OCI-LY7 (cell line): ENCODE results near the gene TAGLN. TPM values are rescaled to one million over a fixed set of nuclear protein-coding genes. Genes with fewer than 3 reads are reported as not detected.

Experiments
- BruUV-seq: library from RNA; stranded (reverse); fragments of 400-500 nt; replicated peaks from 2 replicates; lab custom pipeline; 2021; lab: Mats Ljungman, UMichigan
- CTCF ChIA-PET: fragments of 300-600 bp; sonication (Branson Sonifier 250); formaldehyde crosslinking; loops from one replicate; lab custom pipeline; 2022; ENCODE audit warnings: antibody characterized with exemption; ENCODE audit not compliant: unreplicated experiment; lab: Charles Lee
- POLR2A ChIA-PET: fragments of 300-600 bp; sonication (Branson Sonifier 250); formaldehyde crosslinking; loops from one replicate; lab custom pipeline; 2022; ENCODE audit warnings: antibody characterized with exemption; lab: Charles Lee
- DNase-seq: peaks from one replicate; pipeline ENCODE4 v3.0.0-alpha.2; 2015; ENCODE audit warnings: low spot score
- H2AFZ ChIP-seq: fragments of 200-600 bp; sonication (generic), shearing (Covaris generic); 2 replicates; pipeline ENCODE4 v1.6.1; 2014; ENCODE audit warnings: mild to moderate bottlenecking, antibody characterized with exemption, low read length, moderate library complexity
- H3K27ac ChIP-seq: fragments of 200-600 bp; sonication (generic); 2 replicates; pipeline ENCODE4 v1.5.1; 2014; ENCODE audit warnings: mixed run types, low read depth, mild to moderate bottlenecking, moderate library complexity, low read length, inconsistent platforms; ENCODE audit not compliant: poor library complexity, severe bottlenecking
- H3K36me3 ChIP-seq: fragments of 200-600 bp; sonication (generic); 2 replicates; pipeline ENCODE4 v1.6.1; 2014; ENCODE audit warnings: mild to moderate bottlenecking, antibody characterized with exemption, low read length, moderate library complexity, mixed read lengths; ENCODE audit not compliant: insufficient read depth
- H3K4me1 ChIP-seq: fragments of 200-600 bp; sonication (generic); 2 replicates; pipeline ENCODE4 v1.5.1; 2014; ENCODE audit warnings: mild to moderate bottlenecking, low read length; ENCODE audit not compliant: insufficient read depth, poor library complexity, severe bottlenecking
- H3K4me2 ChIP-seq: fragments of 200-600 bp; sonication (generic); 2 replicates; pipeline ENCODE4 v1.6.1; 2014; ENCODE audit warnings: mild to moderate bottlenecking, low read length
- H3K4me3 ChIP-seq: fragments of 200-600 bp; sonication (generic); 2 replicates; pipeline ENCODE4 v1.5.1; 2014; ENCODE audit warnings: mild to moderate bottlenecking, low read depth, low read length; ENCODE audit not compliant: poor library complexity, severe bottlenecking
- H3K79me2 ChIP-seq: fragments of 200-600 bp; sonication (generic); 2 replicates; pipeline ENCODE4 v1.6.1; 2016; ENCODE audit warnings: low read depth, mild to moderate bottlenecking, low read length, moderate library complexity, mixed read lengths; ENCODE audit not compliant: insufficient read depth
- H3K9me2 ChIP-seq: fragments of 200-600 bp; sonication (generic); 2 replicates; pipeline ENCODE4 v1.6.1; 2016; ENCODE audit warnings: mild to moderate bottlenecking, low read length, mixed read lengths; ENCODE audit not compliant: insufficient read depth
- H3K9me3 ChIP-seq: fragments of 200-600 bp; sonication (generic); 2 replicates; pipeline ENCODE4 v1.6.1; 2014; ENCODE audit warnings: mild to moderate bottlenecking, mixed run types, low read length, mixed read lengths
- H4K20me1 ChIP-seq: fragments of 200-600 bp; sonication (generic); 2 replicates; pipeline ENCODE4 v1.6.1; 2014; ENCODE audit warnings: mild to moderate bottlenecking, antibody characterized with exemption, low read length, moderate library complexity, mixed read lengths; ENCODE audit not compliant: insufficient read depth
- EZH2phosphoT487 ChIP-seq: fragments of 200-600 bp; sonication (generic); IDR thresholded peaks from 2 replicates; pipeline ENCODE4 v1.6.1; 2018; ENCODE audit warnings: low read depth, borderline replicate concordance, mild to moderate bottlenecking, mixed run types, antibody characterized with exemption, low read length, moderate library complexity, mixed read lengths
- intact Hi-C: fragments of 100-400 bp; cut with micrococcal nuclease; formaldehyde crosslinking; loops from one replicate; pipeline ENCODE4 v1.10.0; 2022; ENCODE audit not compliant: unreplicated experiment
- total RNA-seq, 2 experiments: library from RNA; depleted of rRNA in 1 of 2; stranded (reverse); fragments of >200 nt in 1 of 2; shearing (Covaris generic) in 1 of 2; gene quantifications; 2 replicates each; pipeline ENCODE4 v1.2.3, GENCODE V29; 2014 to 2022
- TF ChIP-seq, protein P1 (sequence below): fragments of 200-600 bp; sonication (generic); conservative IDR thresholded peaks from 2 replicates; pipeline ENCODE4 v1.5.1; 2014; ENCODE audit warnings: mild to moderate bottlenecking, antibody characterized with exemption, low read length, moderate library complexity, mixed read lengths

The TAGLN gene
- total RNA-seq, 2 experiments from 2014 or later = 5.4 to 7.4 TPM

DNA sequence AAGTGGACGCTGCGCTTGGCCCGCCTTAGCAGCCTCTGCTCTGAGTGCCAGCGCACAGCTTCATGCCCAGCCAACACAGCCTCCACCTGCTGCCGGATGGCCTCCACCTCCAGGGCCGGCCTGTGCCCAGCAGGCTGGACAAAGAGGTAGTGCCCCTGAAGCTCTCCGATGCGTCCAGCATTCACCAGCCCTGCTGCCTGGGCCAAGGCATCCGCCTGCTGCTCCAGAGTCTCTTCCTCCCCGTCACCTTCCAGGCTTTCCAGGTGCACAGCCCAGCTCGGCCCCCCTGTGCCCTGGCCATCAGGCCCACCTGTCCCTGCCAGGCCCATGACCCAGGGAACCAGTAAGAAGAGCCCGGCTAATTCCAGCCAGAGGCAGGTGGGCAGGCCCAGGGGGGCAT lies 30.2 kb downstream of the TAGLN start:
- TF ChIP-seq, protein P1, sequence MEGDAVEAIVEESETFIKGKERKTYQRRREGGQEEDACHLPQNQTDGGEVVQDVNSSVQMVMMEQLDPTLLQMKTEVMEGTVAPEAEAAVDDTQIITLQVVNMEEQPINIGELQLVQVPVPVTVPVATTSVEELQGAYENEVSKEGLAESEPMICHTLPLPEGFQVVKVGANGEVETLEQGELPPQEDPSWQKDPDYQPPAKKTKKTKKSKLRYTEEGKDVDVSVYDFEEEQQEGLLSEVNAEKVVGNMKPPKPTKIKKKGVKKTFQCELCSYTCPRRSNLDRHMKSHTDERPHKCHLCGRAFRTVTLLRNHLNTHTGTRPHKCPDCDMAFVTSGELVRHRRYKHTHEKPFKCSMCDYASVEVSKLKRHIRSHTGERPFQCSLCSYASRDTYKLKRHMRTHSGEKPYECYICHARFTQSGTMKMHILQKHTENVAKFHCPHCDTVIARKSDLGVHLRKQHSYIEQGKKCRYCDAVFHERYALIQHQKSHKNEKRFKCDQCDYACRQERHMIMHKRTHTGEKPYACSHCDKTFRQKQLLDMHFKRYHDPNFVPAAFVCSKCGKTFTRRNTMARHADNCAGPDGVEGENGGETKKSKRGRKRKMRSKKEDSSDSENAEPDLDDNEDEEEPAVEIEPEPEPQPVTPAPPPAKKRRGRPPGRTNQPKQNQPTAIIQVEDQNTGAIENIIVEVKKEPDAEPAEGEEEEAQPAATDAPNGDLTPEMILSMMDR = no peak
- no peak for TF ChIP-seq EZH2phosphoT487
- Histone ChIP-seq H3K9me3 (no peaks in the 10 kb centered on the region), H3K79me2 (peaks cover 37% of the 10 kb centered on the region), H3K27ac (peak overlapping the region; percentile 84), H4K20me1 (no peaks in the 10 kb centered on the region), H3K9me2 (no peaks in the 10 kb centered on the region), H3K4me2 (peak overlapping the region; percentile 90), H2AFZ (no peak overlapping the region), H3K4me1 (peaks cover 36% of the 10 kb centered on the region), H3K4me3 (peak overlapping the region; percentile 99), H3K36me3 (peaks cover 49% of the 10 kb centered on the region)
- intact Hi-C loops = no loop called here
- BruUV-seq = no TSS peak
- CTCF ChIA-PET = no interaction called here
- DNase-seq = no peak
- POLR2A ChIA-PET = interaction anchor here (3.3 kb wide), 1 partner anchor 50 kb away, joined by 30 read pairs; the partner anchor contains the start of gene SIDT2

DNA sequence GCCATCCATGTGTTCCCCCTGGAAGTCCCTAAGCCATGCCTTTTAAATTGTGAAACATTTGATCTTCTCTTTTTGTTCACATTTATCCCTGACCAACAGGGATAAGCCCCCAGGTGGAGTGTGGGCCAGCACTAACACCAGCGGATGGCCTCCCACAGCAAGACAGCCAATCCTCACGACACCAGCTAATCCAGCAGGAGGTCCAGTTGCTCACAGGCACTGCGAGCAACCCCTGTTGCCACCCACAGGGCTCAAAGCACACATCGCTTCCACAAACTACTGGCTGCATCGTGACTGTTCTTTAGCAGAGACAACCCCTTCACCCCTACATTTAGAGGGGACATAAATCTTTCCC lies 30.7 kb downstream of the TAGLN start:
- ChIA-PET CTCF (interaction anchor here (0.6 to 1.0 kb wide), 3 partner anchors 50 to 403 kb away, joined by 3 to 5 read pairs (median 3); partner anchors contain the start of gene SIDT2), POLR2A (interaction anchor here (0.5 to 3.3 kb wide), 6 partner anchors 8 to 501 kb away, joined by 3 to 30 read pairs (median 6); partner anchors contain the start of genes PAFAH1B2 and SIDT2)
- peak overlapping the region; percentile 22; the same call in 1 of the 2 replicates for H2AFZ ChIP-seq
- H3K4me1 ChIP-seq = peaks cover 39% of the 10 kb centered on the region
- TF ChIP-seq, protein P1 = no peak
- no peak for TF ChIP-seq EZH2phosphoT487
- H3K9me3 ChIP-seq = no peaks in the 10 kb centered on the region
- H3K4me2 ChIP-seq = peak overlapping the region; percentile 90
- intact Hi-C loops = loop anchor here (5.0 kb wide), 3 partner anchors 88 to 458 kb away; partner anchors contain the start of genes BUD13, PAFAH1B2 and ZPR1
- peak overlapping the region; percentile 99 for H3K4me3 ChIP-seq
- H3K36me3 ChIP-seq = peaks cover 44% of the 10 kb centered on the region
- H4K20me1 ChIP-seq = no peaks in the 10 kb centered on the region
- H3K79me2 ChIP-seq = peaks cover 37% of the 10 kb centered on the region
- H3K27ac ChIP-seq = peak overlapping the region; percentile 84
- H3K9me2 ChIP-seq = no peaks in the 10 kb centered on the region
- TSS peak; percentile 39 for BruUV-seq
- DNase-seq = no peak
